ENCODE data around the gene HLA-DRB1. TPM values are rescaled to one million over a fixed set of nuclear protein-coding genes. Genes with fewer than 3 reads are reported as not detected.

Gene HLA-DRB1
- total RNA-seq (2022), result not detected in 2 replicates
- Bru-seq, nascent RNA, result not detected
- BruChase-seq, experiment 1, labeled RNA remaining after a 2-hour chase, result not detected
- BruChase-seq, experiment 2, labeled RNA remaining after a 6-hour chase, result not detected
- long read RNA-seq, result 0 reads

DNA sequence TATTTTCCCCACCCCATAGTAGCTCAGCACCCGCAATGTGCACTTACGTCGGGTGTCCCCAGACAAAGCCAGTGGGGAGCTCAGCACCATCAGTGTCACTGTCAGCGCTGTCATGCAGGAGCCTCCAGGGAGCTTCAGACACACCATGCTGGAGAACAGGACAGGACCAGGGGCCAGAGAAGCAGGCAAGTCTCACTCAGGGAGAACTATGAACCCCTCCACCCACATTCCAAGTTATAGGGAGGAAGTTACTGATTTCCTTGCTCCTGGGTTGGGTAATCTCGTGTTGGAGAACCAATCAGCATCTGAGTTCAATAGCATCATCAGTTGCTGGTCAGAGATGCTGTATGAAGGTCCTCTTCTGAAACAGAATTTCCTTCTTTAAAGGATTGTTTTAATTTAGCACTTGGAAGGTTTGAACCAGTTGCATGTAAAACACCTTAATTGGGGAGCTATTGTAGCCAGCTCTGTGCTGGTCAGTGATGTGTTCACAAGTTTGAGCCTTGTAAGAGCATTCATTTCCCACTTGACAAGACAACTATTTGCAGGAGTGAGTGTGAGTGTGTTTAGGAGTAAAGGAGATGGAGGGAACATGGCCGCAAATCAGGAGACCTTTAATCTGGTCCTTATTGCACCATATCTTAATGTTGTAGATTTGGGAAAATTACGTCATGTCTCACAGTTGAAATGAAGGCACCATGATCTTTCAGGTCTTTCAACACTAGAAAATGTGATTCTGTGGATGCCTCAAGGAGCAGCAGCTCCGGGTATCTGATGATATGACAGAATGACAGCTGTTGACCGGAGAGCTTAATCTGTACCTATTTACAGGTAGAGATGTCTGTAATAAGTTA lies at the start of gene HLA-DRB1:
Gene HLA-DRB1, minus strand, starts transcription at position 253 of the 854 bp plus-strand sequence. Its CDS starts 106 bp downstream, at position 147.
- no peaks in the 10 kb centered on the region for H3K4me1 ChIP-seq
- H3K27me3 Mint-ChIP-seq (ENCODE audit: insufficient read depth, unreplicated experiment), result peaks cover 13% of the 10 kb centered on the region
- H3K4me3 ChIP-seq (ENCODE audit: low read depth, low read length), result no peak within 1 kb of the TSS
- no peaks in the 10 kb centered on the region for H3K9me3 ChIP-seq
- no peak within 1 kb of the TSS for H3K4me3 Mint-ChIP-seq (ENCODE audit: unreplicated experiment)
- no peak for DNase-seq
- intact Hi-C loops (cut with micrococcal nuclease; ENCODE audit: unreplicated experiment), result no loop called here
- ChIA-PET POLR2A (no interaction called here), CTCF (interaction anchor here (0.6 to 0.8 kb wide), 2 partner anchors 60 to 61 kb away, joined by 3 read pairs; partner anchors contain the start of gene HLA-DRB5)
- H3K36me3 ChIP-seq (ENCODE audit: control insufficient read depth, insufficient read depth, low read length), result no peaks in the 10 kb centered on the region
- no peaks in the 10 kb centered on the region for H3K27me3 ChIP-seq (replicated peaks; ENCODE audit: control insufficient read depth, insufficient read depth, low read length)
- no TSS peak for BruUV-seq (replicated peaks)
- no peak within 1 kb of the TSS for H3K27ac Mint-ChIP-seq (ENCODE audit: unreplicated experiment)
- no peaks in the 10 kb centered on the region for H3K4me1 Mint-ChIP-seq (ENCODE audit: low read depth, unreplicated experiment)
- no peaks in the 10 kb centered on the region for H3K36me3 Mint-ChIP-seq (ENCODE audit: insufficient read depth, unreplicated experiment)
- TF ChIP-seq, protein P1, sequence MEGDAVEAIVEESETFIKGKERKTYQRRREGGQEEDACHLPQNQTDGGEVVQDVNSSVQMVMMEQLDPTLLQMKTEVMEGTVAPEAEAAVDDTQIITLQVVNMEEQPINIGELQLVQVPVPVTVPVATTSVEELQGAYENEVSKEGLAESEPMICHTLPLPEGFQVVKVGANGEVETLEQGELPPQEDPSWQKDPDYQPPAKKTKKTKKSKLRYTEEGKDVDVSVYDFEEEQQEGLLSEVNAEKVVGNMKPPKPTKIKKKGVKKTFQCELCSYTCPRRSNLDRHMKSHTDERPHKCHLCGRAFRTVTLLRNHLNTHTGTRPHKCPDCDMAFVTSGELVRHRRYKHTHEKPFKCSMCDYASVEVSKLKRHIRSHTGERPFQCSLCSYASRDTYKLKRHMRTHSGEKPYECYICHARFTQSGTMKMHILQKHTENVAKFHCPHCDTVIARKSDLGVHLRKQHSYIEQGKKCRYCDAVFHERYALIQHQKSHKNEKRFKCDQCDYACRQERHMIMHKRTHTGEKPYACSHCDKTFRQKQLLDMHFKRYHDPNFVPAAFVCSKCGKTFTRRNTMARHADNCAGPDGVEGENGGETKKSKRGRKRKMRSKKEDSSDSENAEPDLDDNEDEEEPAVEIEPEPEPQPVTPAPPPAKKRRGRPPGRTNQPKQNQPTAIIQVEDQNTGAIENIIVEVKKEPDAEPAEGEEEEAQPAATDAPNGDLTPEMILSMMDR (IDR thresholded peaks at IDR 0.05; ENCODE audit: insufficient read depth in 1 of 2, low read depth in 1 of 2, low read length in 1 of 2, severe bottlenecking in 1 of 2, unreplicated experiment in 1 of 2), result no peak
- no peaks in the 10 kb centered on the region for H3K9me3 Mint-ChIP-seq (ENCODE audit: unreplicated experiment)

DNA sequence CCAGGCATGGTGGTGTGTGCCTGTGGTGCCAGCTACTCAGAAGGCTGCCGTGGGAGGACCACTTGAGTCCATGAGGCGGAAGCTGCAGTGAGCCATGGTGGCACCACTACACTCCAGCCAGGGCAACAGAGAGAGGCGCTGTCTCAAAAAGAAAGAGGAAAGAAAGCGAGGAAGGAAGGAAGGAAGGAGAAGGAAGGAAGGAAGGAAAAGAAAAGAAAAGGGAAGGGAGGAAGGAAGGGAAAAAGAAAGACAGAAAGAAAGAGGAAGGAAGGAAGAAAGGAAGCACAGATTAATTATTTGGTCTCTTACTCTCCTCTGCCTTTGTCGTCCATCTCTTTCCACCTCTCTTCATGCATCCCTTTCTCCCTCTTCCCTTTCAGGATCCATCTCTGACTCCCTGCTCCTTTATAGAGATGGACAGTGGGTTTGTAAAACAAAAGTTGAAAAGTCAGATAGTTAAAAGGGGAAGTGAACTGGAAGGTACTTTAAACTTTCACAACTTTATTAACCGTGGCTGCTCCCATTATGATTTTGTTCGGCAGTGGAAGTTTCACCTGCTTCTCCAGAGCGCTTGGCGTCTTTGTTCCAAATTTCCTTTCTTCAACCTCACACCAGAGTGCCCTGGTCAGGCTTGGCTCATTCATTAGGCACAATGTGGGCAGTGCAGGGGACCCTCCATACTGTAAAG lies 49.0 kb upstream of the HLA-DRB1 start:
- Mint-ChIP-seq H3K36me3 (ENCODE audit: insufficient read depth, unreplicated experiment) (no peaks in the 10 kb centered on the region), H3K9me3 (ENCODE audit: unreplicated experiment) (no peaks in the 10 kb centered on the region), H3K4me3 (ENCODE audit: unreplicated experiment) (no peak overlapping the region), H3K27me3 (ENCODE audit: insufficient read depth, unreplicated experiment) (peaks cover 8% of the 10 kb centered on the region), H3K4me1 (ENCODE audit: low read depth, unreplicated experiment) (no peaks in the 10 kb centered on the region), H3K27ac (ENCODE audit: unreplicated experiment) (no peak overlapping the region)
- no peaks in the 10 kb centered on the region for H3K9me3 ChIP-seq
- ChIA-PET POLR2A (no interaction called here), CTCF (no interaction called here)
- no peak overlapping the region for H3K4me3 ChIP-seq (ENCODE audit: low read depth, low read length)
- H3K36me3 ChIP-seq (ENCODE audit: control insufficient read depth, insufficient read depth, low read length), result no peaks in the 10 kb centered on the region
- intact Hi-C loops (cut with micrococcal nuclease; ENCODE audit: unreplicated experiment), result loop anchor here (2.0 kb wide), 1 partner anchor 104 kb away; no protein-coding TSS in a partner anchor
- no peak for DNase-seq
- TF ChIP-seq, protein P1 (IDR thresholded peaks at IDR 0.05; ENCODE audit: insufficient read depth in 1 of 2, low read depth in 1 of 2, low read length in 1 of 2, severe bottlenecking in 1 of 2, unreplicated experiment in 1 of 2), result no peak
- no peaks in the 10 kb centered on the region for H3K4me1 ChIP-seq
- no peaks in the 10 kb centered on the region for H3K27me3 ChIP-seq (replicated peaks; ENCODE audit: control insufficient read depth, insufficient read depth, low read length)
- no TSS peak for BruUV-seq (replicated peaks)

DNA sequence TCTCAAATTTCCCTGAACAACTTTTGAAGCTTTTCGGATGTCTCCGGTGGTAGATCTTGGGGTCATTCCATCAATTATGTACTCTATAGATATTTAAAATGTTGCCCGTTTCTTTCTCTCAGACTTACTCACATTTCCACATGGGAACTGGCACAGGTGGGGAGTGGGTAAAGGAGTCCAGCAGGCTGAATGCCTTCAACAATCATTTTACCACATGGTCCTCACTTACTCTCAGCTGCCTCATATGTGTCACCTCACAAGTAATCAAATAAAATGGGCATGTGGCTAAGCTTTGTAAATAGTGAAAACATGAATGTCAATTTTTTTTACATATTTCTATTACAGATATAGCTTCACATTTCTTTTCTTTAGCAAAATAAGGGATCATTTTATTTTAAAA lies 48.2 kb upstream of the HLA-DRB1 start:
- Mint-ChIP-seq H3K4me3 (ENCODE audit: unreplicated experiment) (no peak overlapping the region), H3K27ac (ENCODE audit: unreplicated experiment) (no peak overlapping the region), H3K27me3 (ENCODE audit: insufficient read depth, unreplicated experiment) (peaks cover 7% of the 10 kb centered on the region), H3K4me1 (ENCODE audit: low read depth, unreplicated experiment) (no peaks in the 10 kb centered on the region), H3K36me3 (ENCODE audit: insufficient read depth, unreplicated experiment) (no peaks in the 10 kb centered on the region), H3K9me3 (ENCODE audit: unreplicated experiment) (no peaks in the 10 kb centered on the region)
- TF ChIP-seq, protein P1 (IDR thresholded peaks at IDR 0.05; ENCODE audit: insufficient read depth in 1 of 2, low read depth in 1 of 2, low read length in 1 of 2, severe bottlenecking in 1 of 2, unreplicated experiment in 1 of 2), result no peak
- no peaks in the 10 kb centered on the region for H3K27me3 ChIP-seq (replicated peaks; ENCODE audit: control insufficient read depth, insufficient read depth, low read length)
- H3K4me1 ChIP-seq, result no peaks in the 10 kb centered on the region
- no peaks in the 10 kb centered on the region for H3K36me3 ChIP-seq (ENCODE audit: control insufficient read depth, insufficient read depth, low read length)
- intact Hi-C loops (cut with micrococcal nuclease; ENCODE audit: unreplicated experiment), result loop anchor here (2.0 kb wide), 1 partner anchor 105 kb away; no protein-coding TSS in a partner anchor
- BruUV-seq (replicated peaks), result no TSS peak
- no peaks in the 10 kb centered on the region for H3K9me3 ChIP-seq
- ChIA-PET POLR2A (no interaction called here), CTCF (no interaction called here)
- DNase-seq, result no peak
- no peak overlapping the region for H3K4me3 ChIP-seq (ENCODE audit: low read depth, low read length)

All from Caco-2 (cell line).